Measurements from ENCODE around the gene AFAP1L1. TPM values are rescaled to one million over a fixed set of nuclear protein-coding genes. Genes with fewer than 3 reads are reported as not detected.
A peak's percentile ranks its signal among the peaks of the same experiment; 100 is the strongest.

The AFAP1L1 gene
- polyA plus RNA-seq, 1 donor: 21.9 TPM

GRCh38 chr5:149283626-149284480 is 12.2 kb downstream of the AFAP1L1 start:
- DNase-seq: no peak

- no peak for DNase-seq
Observed at GRCh38 chr5:149284501-149284900, 12.8 kb downstream of the AFAP1L1 start.

GRCh38 chr5:149285153-149285552 is 13.5 kb downstream of the AFAP1L1 start:
- DNase-seq: no peak

- no peak for DNase-seq
Observed at GRCh38 chr5:149288436-149288835, 16.8 kb downstream of the AFAP1L1 start.

- DNase-seq: no peak
Observed at GRCh38 chr5:149289301-149289700, 17.6 kb downstream of the AFAP1L1 start.

GRCh38 chr5:149294872-149295829 is 23.5 kb downstream of the AFAP1L1 start:
- no peak for DNase-seq

- DNase-seq: no peak
Observed at GRCh38 chr5:149297340-149298025, 25.8 kb downstream of the AFAP1L1 start.

GRCh38 chr5:149298163-149298562 is 26.5 kb downstream of the AFAP1L1 start:
- no peak for DNase-seq

GRCh38 chr5:149298842-149299404 is 27.3 kb downstream of the AFAP1L1 start:
- no peak for DNase-seq

- no peak for DNase-seq
Observed at GRCh38 chr5:149299451-149300054, 27.9 kb downstream of the AFAP1L1 start.

- no peak for DNase-seq
Observed at GRCh38 chr5:149300441-149300840, 28.8 kb downstream of the AFAP1L1 start.

GRCh38 chr5:149301049-149301743 is 29.5 kb downstream of the AFAP1L1 start:
- DNase-seq: no peak

GRCh38 chr5:149301744-149302380 is 30.2 kb downstream of the AFAP1L1 start:
- no peak for DNase-seq

GRCh38 chr5:149302641-149303040 is 31.0 kb downstream of the AFAP1L1 start:
- DNase-seq: no peak

GRCh38 chr5:149303210-149303609 is 31.6 kb downstream of the AFAP1L1 start:
- no peak for DNase-seq

GRCh38 chr5:149304195-149305078 is 32.8 kb downstream of the AFAP1L1 start:
- no peak for DNase-seq

GRCh38 chr5:149309354-149309753 is 37.7 kb downstream of the AFAP1L1 start:
- no peak for DNase-seq

GRCh38 chr5:149310488-149310887 is 38.8 kb downstream of the AFAP1L1 start:
- no peak for DNase-seq

- peak; percentile 65 for DNase-seq
Observed at GRCh38 chr5:149310947-149311658, 39.4 kb downstream of the AFAP1L1 start.
